OCI-LY7 (cell line): ENCODE data around the gene ZNF827. TPM values are rescaled to one million over a fixed set of nuclear protein-coding genes. Genes with fewer than 3 reads are reported as not detected.

ENCODE experiments used
- BruUV-seq: library from RNA; stranded (reverse); fragments of 400-500 nt; replicated peaks from 2 replicates; lab custom pipeline; 2021; lab: Mats Ljungman, UMichigan
- CTCF ChIA-PET: fragments of 300-600 bp; sonication (Branson Sonifier 250); formaldehyde crosslinking; loops from one replicate; lab custom pipeline; 2022; ENCODE audit warnings: antibody characterized with exemption; ENCODE audit not compliant: unreplicated experiment; lab: Charles Lee
- POLR2A ChIA-PET: fragments of 300-600 bp; sonication (Branson Sonifier 250); formaldehyde crosslinking; loops from one replicate; lab custom pipeline; 2022; ENCODE audit warnings: antibody characterized with exemption; lab: Charles Lee
- DNase-seq: peaks from one replicate; pipeline ENCODE4 v3.0.0-alpha.2; 2015; ENCODE audit warnings: low spot score
- H2AFZ ChIP-seq: fragments of 200-600 bp; sonication (generic), shearing (Covaris generic); 2 replicates; pipeline ENCODE4 v1.6.1; 2014; ENCODE audit warnings: mild to moderate bottlenecking, antibody characterized with exemption, low read length, moderate library complexity
- H3K27ac ChIP-seq: fragments of 200-600 bp; sonication (generic); 2 replicates; pipeline ENCODE4 v1.5.1; 2014; ENCODE audit warnings: mixed run types, low read depth, mild to moderate bottlenecking, moderate library complexity, low read length, inconsistent platforms; ENCODE audit not compliant: poor library complexity, severe bottlenecking
- H3K36me3 ChIP-seq: fragments of 200-600 bp; sonication (generic); 2 replicates; pipeline ENCODE4 v1.6.1; 2014; ENCODE audit warnings: mild to moderate bottlenecking, antibody characterized with exemption, low read length, moderate library complexity, mixed read lengths; ENCODE audit not compliant: insufficient read depth
- H3K4me1 ChIP-seq: fragments of 200-600 bp; sonication (generic); 2 replicates; pipeline ENCODE4 v1.5.1; 2014; ENCODE audit warnings: mild to moderate bottlenecking, low read length; ENCODE audit not compliant: insufficient read depth, poor library complexity, severe bottlenecking
- H3K4me2 ChIP-seq: fragments of 200-600 bp; sonication (generic); 2 replicates; pipeline ENCODE4 v1.6.1; 2014; ENCODE audit warnings: mild to moderate bottlenecking, low read length
- H3K4me3 ChIP-seq: fragments of 200-600 bp; sonication (generic); 2 replicates; pipeline ENCODE4 v1.5.1; 2014; ENCODE audit warnings: mild to moderate bottlenecking, low read depth, low read length; ENCODE audit not compliant: poor library complexity, severe bottlenecking
- H3K79me2 ChIP-seq: fragments of 200-600 bp; sonication (generic); 2 replicates; pipeline ENCODE4 v1.6.1; 2016; ENCODE audit warnings: low read depth, mild to moderate bottlenecking, low read length, moderate library complexity, mixed read lengths; ENCODE audit not compliant: insufficient read depth
- H3K9me2 ChIP-seq: fragments of 200-600 bp; sonication (generic); 2 replicates; pipeline ENCODE4 v1.6.1; 2016; ENCODE audit warnings: mild to moderate bottlenecking, low read length, mixed read lengths; ENCODE audit not compliant: insufficient read depth
- H3K9me3 ChIP-seq: fragments of 200-600 bp; sonication (generic); 2 replicates; pipeline ENCODE4 v1.6.1; 2014; ENCODE audit warnings: mild to moderate bottlenecking, mixed run types, low read length, mixed read lengths
- H4K20me1 ChIP-seq: fragments of 200-600 bp; sonication (generic); 2 replicates; pipeline ENCODE4 v1.6.1; 2014; ENCODE audit warnings: mild to moderate bottlenecking, antibody characterized with exemption, low read length, moderate library complexity, mixed read lengths; ENCODE audit not compliant: insufficient read depth
- CTCF ChIP-seq: fragments of 200-600 bp; sonication (generic); conservative IDR thresholded peaks from 2 replicates; pipeline ENCODE4 v1.5.1; 2014; ENCODE audit warnings: mild to moderate bottlenecking, antibody characterized with exemption, low read length, moderate library complexity, mixed read lengths
- EZH2phosphoT487 ChIP-seq: fragments of 200-600 bp; sonication (generic); IDR thresholded peaks from 2 replicates; pipeline ENCODE4 v1.6.1; 2018; ENCODE audit warnings: low read depth, borderline replicate concordance, mild to moderate bottlenecking, mixed run types, antibody characterized with exemption, low read length, moderate library complexity, mixed read lengths
- intact Hi-C: fragments of 100-400 bp; cut with micrococcal nuclease; formaldehyde crosslinking; loops from one replicate; pipeline ENCODE4 v1.10.0; 2022; ENCODE audit not compliant: unreplicated experiment
- total RNA-seq, 2 experiments: library from RNA; depleted of rRNA in 1 of 2; stranded (reverse); fragments of >200 nt in 1 of 2; shearing (Covaris generic) in 1 of 2; gene quantifications; 2 replicates each; pipeline ENCODE4 v1.2.3, GENCODE V29; 2014 to 2022

Gene ZNF827
- total RNA-seq, 2 experiments from 2014 or later, result 15.1 to 42.9 TPM

GRCh38 chr4:145770124-145770523, 168.5 kb downstream of the ZNF827 start:
- no peaks in the 10 kb centered on the region for H3K9me2 ChIP-seq
- no peaks in the 10 kb centered on the region for H3K9me3 ChIP-seq
- H4K20me1 ChIP-seq, result no peaks in the 10 kb centered on the region
- no peaks in the 10 kb centered on the region for H3K79me2 ChIP-seq
- DNase-seq, result no peak
- H3K4me3 ChIP-seq, result no peak overlapping the region
- POLR2A ChIA-PET, result interaction anchor here (0.7 kb wide), 1 partner anchor 1529 kb away, joined by 4 read pairs; no protein-coding TSS in a partner anchor
- CTCF ChIA-PET, result no interaction called here
- intact Hi-C loops, result no loop called here
- no peak overlapping the region for H3K4me2 ChIP-seq
- no TSS peak for BruUV-seq
- no peak overlapping the region for H3K27ac ChIP-seq
- H3K36me3 ChIP-seq, result peaks cover 91% of the 10 kb centered on the region
- TF ChIP-seq CTCF, result no peak
- no peak for TF ChIP-seq EZH2phosphoT487
- no peaks in the 10 kb centered on the region for H3K4me1 ChIP-seq
- H2AFZ ChIP-seq, result no peak overlapping the region

- H3K4me2 ChIP-seq, result no peak overlapping the region
- H3K4me3 ChIP-seq, result no peak overlapping the region
- POLR2A ChIA-PET, result interaction anchor here (0.7 kb wide), 1 partner anchor 1530 kb away, joined by 4 read pairs; no protein-coding TSS in a partner anchor
- no peaks in the 10 kb centered on the region for H3K79me2 ChIP-seq
- DNase-seq, result no peak
- no peak overlapping the region for H2AFZ ChIP-seq
- no peaks in the 10 kb centered on the region for H3K9me2 ChIP-seq
- CTCF ChIA-PET, result no interaction called here
- no peaks in the 10 kb centered on the region for H3K4me1 ChIP-seq
- no TSS peak for BruUV-seq
- intact Hi-C loops, result no loop called here
- no peak for TF ChIP-seq EZH2phosphoT487
- no peak for TF ChIP-seq CTCF
- H3K27ac ChIP-seq, result no peak overlapping the region
- no peaks in the 10 kb centered on the region for H4K20me1 ChIP-seq
- H3K9me3 ChIP-seq, result no peaks in the 10 kb centered on the region
- H3K36me3 ChIP-seq, result peaks cover 91% of the 10 kb centered on the region
Observed at GRCh38 chr4:145769450-145770037, 169.1 kb downstream of the ZNF827 start.

- H3K27ac ChIP-seq, result no peak overlapping the region
Observed at GRCh38 chr4:145766273-145766672, 172.3 kb downstream of the ZNF827 start.

More at GRCh38 chr4:145766273-145766672, 172.3 kb downstream of the ZNF827 start:
- TF ChIP-seq EZH2phosphoT487, result no peak
- no peak for TF ChIP-seq CTCF
- Histone ChIP-seq H3K4me3 (no peak overlapping the region), H3K4me1 (no peaks in the 10 kb centered on the region), H2AFZ (no peak overlapping the region), H3K4me2 (no peak overlapping the region), H3K9me3 (no peaks in the 10 kb centered on the region), H3K36me3 (peaks cover 90% of the 10 kb centered on the region), H3K79me2 (no peaks in the 10 kb centered on the region), H4K20me1 (no peaks in the 10 kb centered on the region), H3K9me2 (no peaks in the 10 kb centered on the region)
- ChIA-PET CTCF (no interaction called here), POLR2A (no interaction called here)
- DNase-seq, result no peak
- BruUV-seq, result no TSS peak
- intact Hi-C loops, result no loop called here
